WTC11 (cell line): ENCODE measurements around the gene MYH2. TPM values are rescaled to one million over a fixed set of nuclear protein-coding genes. Genes with fewer than 3 reads are reported as not detected.
"Not testable (repeated sequence)": the region's sequence is repeated elsewhere in the genome, so short reads cannot be mapped to it uniquely, and the experiment has no call there.

Experiments
- ATAC-seq: fragments of 200-7000 bp; cut with Tn5 transposase; 2 replicates; pipeline ENCODE4 v1.10.0; 2021; ENCODE audit warnings: mild to moderate bottlenecking, moderate library complexity
- CTCF ChIA-PET: fragments of 300-600 bp; sonication (Branson Sonifier 250); formaldehyde crosslinking; loops from one replicate; lab custom pipeline; 2021; ENCODE audit warnings: antibody characterized with exemption; lab: Charles Lee
- POLR2A ChIA-PET: fragments of 350-600 bp; sonication (Branson Sonifier 250); formaldehyde crosslinking; loops from one replicate; lab custom pipeline; 2021; ENCODE audit warnings: antibody characterized with exemption; lab: Charles Lee
- DNase-seq: peaks from one replicate; pipeline ENCODE4 v3.0.0; 2021; ENCODE audit warnings: low spot score
- H3K27ac Mint-ChIP-seq: 2 replicates; pipeline ENCODE4 v1.8.0; 2021; ENCODE audit warnings: mixed read lengths
- H3K27me3 Mint-ChIP-seq: 2 replicates; pipeline ENCODE4 v1.8.0; 2021; ENCODE audit warnings: low read depth, mild to moderate bottlenecking, moderate library complexity, mixed read lengths
- H3K36me3 Mint-ChIP-seq: 2 replicates; pipeline ENCODE4 v1.8.0; 2021; ENCODE audit warnings: mixed read lengths
- H3K4me1 Mint-ChIP-seq: 2 replicates; pipeline ENCODE4 v1.8.0; 2022; ENCODE audit warnings: mixed read lengths
- H3K4me3 Mint-ChIP-seq: 2 replicates; pipeline ENCODE4 v1.8.0; 2021; ENCODE audit warnings: mild to moderate bottlenecking, moderate library complexity, mixed read lengths
- H3K9me3 Mint-ChIP-seq: 2 replicates; pipeline ENCODE4 v1.8.0; 2021; ENCODE audit warnings: mixed read lengths
- AFF4 ChIP-seq: sonication (generic); formaldehyde crosslinking; IDR thresholded peaks from 2 replicates; pipeline ENCODE4 v1.8.1; 2023; ENCODE audit warnings: mild to moderate bottlenecking, missing genetic modification reagents, borderline replicate concordance
- ESRRA ChIP-seq: sonication (generic); formaldehyde crosslinking; IDR thresholded peaks from 2 replicates; pipeline ENCODE4 v1.8.1; 2022; ENCODE audit warnings: mild to moderate bottlenecking, missing genetic modification reagents, borderline replicate concordance
- ETV6 ChIP-seq: sonication (generic); formaldehyde crosslinking; IDR thresholded peaks from 2 replicates; pipeline ENCODE4 v1.8.1; 2022; ENCODE audit warnings: mild to moderate bottlenecking, missing genetic modification reagents
- IRF1 ChIP-seq: sonication (generic); formaldehyde crosslinking; IDR thresholded peaks from 2 replicates; pipeline ENCODE4 v1.8.0; 2023; ENCODE audit warnings: missing genetic modification reagents
- NR3C1 ChIP-seq: sonication (generic); formaldehyde crosslinking; conservative IDR thresholded peaks from 2 replicates; pipeline ENCODE4 v1.8.1; 2023; ENCODE audit warnings: low read depth, mild to moderate bottlenecking, missing genetic modification reagents
- SMAD3 ChIP-seq: sonication (generic); formaldehyde crosslinking; IDR thresholded peaks from 2 replicates; pipeline ENCODE4 v1.8.0; 2022; ENCODE audit warnings: missing genetic modification reagents, mild to moderate bottlenecking, borderline replicate concordance
- TCF7 ChIP-seq: sonication (generic); formaldehyde crosslinking; IDR thresholded peaks from 2 replicates; pipeline ENCODE4 v1.8.0; 2022; ENCODE audit warnings: mild to moderate bottlenecking, low read depth, missing genetic modification reagents, moderate library complexity
- TEAD1 ChIP-seq: sonication (generic); formaldehyde crosslinking; IDR thresholded peaks from 2 replicates; pipeline ENCODE4 v1.8.0; 2022; ENCODE audit warnings: mild to moderate bottlenecking, missing genetic modification reagents
- ZNF138 ChIP-seq: sonication (generic); formaldehyde crosslinking; conservative IDR thresholded peaks from 2 replicates; pipeline ENCODE4 v1.8.1; 2022; ENCODE audit warnings: mild to moderate bottlenecking, moderate library complexity, missing genetic modification reagents
- ZNF281 ChIP-seq: sonication (generic); formaldehyde crosslinking; IDR thresholded peaks from 2 replicates; pipeline ENCODE4 v1.8.0; 2023; ENCODE audit warnings: mild to moderate bottlenecking, missing genetic modification reagents
- ZNF671 ChIP-seq: fragments of 250-450 bp; sonication (Bioruptor Pico); IDR thresholded peaks from 2 replicates; pipeline ENCODE4 v1.8.0; 2021; ENCODE audit warnings: mild to moderate bottlenecking
- total RNA-seq: library from RNA; stranded (reverse); gene quantifications from 3 replicates; pipeline ENCODE4 v1.2.3, GENCODE V29; 2021
- TF ChIP-seq, protein P1 (sequence below): sonication (generic); formaldehyde crosslinking; IDR thresholded peaks from 2 replicates; pipeline ENCODE4 v1.8.1; 2022; ENCODE audit warnings: missing genetic modification reagents, borderline replicate concordance
- TF ChIP-seq, protein P2 (sequence below): fragments of 200-600 bp; IDR thresholded peaks from 2 replicates; pipeline ENCODE4 v1.8.0; 2022; ENCODE audit warnings: antibody characterized with exemption
- TF ChIP-seq, protein P3 (sequence below): fragments of 250-450 bp; sonication (Bioruptor Pico); IDR thresholded peaks from 2 replicates; pipeline ENCODE4 v1.9.0; 2021; ENCODE audit warnings: mild to moderate bottlenecking
- TF ChIP-seq, protein P4 (sequence below): fragments of 250-450 bp; sonication (Bioruptor Pico); IDR thresholded peaks from 2 replicates; pipeline ENCODE4 v2.1.2; 2022; ENCODE audit warnings: mild to moderate bottlenecking, moderate library complexity

Gene MYH2
- total RNA-seq, 1 experiment from 2014 or later, result 1.5 TPM

- TF ChIP-seq ZNF281 (CRISPR knock-in tag) (no peak), ESRRA (CRISPR knock-in tag) (no peak), AFF4 (CRISPR knock-in tag) (no peak), TCF7 (CRISPR knock-in tag) (no peak), ZNF671 (CRISPR knock-in tag) (no peak), TEAD1 (CRISPR knock-in tag) (no peak), SMAD3 (CRISPR knock-in tag) (no peak), NR3C1 (CRISPR knock-in tag) (no peak)
Measured at GRCh38 chr17:10547351-10547750, 2.1 kb downstream of the MYH2 start (continued).

DNA sequence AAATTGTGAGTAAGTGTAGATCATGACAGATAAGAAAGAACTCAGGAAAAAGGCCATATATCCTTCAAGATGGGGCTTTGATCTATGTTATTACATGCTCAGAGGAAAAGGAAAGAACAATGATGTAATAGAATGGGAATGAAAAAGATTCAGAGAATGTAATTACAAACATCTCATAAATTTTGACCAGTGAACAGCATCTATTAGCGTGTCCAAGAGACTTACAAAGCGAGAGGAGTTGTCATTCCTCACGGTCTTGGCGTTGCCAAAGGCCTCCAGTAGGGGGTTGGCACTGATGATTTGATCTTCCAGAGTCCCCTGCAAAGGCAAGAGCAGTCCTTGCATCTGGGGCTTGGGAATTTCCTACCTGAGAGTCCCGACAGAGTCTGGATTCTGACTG is 6.0 kb downstream of the MYH2 start:
- DNase-seq, POLR2A ChIA-PET, H3K27me3 Mint-ChIP-seq, CTCF ChIA-PET, H3K4me3 Mint-ChIP-seq, H3K27ac Mint-ChIP-seq: not testable (repeated sequence)
- Mint-ChIP-seq H3K36me3 (peaks cover 34% of the 10 kb centered on the region), H3K9me3 (peaks cover 37% of the 10 kb centered on the region), H3K4me1 (peaks cover 18% of the 10 kb centered on the region)
- peak; percentile 88 for ATAC-seq

DNA sequence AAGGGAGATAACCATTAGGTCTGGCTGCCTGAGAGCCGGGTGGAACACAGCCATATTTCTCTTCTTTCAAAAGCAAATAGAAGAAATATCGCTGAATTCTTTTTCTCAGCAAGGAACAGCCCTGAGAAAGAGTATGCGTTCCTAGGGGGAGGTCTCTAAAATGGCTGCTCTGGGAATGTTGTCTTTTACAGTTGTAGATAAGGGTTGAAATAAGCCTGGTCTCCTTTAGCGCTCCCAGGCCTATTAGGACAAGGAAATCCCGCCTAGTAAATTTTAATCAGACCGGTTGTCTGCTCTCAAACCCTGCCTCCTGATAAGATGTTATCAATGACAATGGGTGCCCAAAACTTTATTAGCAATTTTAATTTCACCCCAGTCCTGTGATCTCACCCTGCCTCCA is 8.3 kb downstream of the MYH2 start:
- H3K4me3 Mint-ChIP-seq, POLR2A ChIA-PET, H3K27ac Mint-ChIP-seq, H3K4me1 Mint-ChIP-seq, ATAC-seq, DNase-seq, H3K27me3 Mint-ChIP-seq, CTCF ChIA-PET: not testable (repeated sequence)
- Mint-ChIP-seq H3K36me3 (peaks cover 34% of the 10 kb centered on the region), H3K9me3 (peaks cover 37% of the 10 kb centered on the region)

DNA sequence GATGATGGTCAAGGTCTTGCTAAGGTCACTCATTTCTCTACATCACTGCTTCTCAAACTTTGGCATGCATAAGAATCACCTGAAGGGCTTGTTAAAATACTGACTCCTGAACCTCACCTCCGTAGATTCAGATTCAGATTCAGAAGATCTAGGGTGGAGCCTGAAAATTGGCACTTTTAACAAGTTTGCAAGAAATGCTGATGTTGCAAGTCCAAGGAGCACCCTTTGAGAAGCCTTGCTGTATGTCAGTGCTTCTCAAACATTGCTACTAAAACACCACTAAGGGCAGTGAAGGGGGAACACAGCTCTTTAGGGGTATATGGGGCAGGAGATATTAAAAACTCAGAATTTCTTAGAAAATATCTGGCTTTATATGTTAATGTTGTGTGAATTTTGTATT is 17.4 kb downstream of the MYH2 start:
- no peak for DNase-seq
- POLR2A ChIA-PET, result no interaction called here
- Mint-ChIP-seq H3K27me3 (no peaks in the 10 kb centered on the region; the same call in 1 of the 2 replicates), H3K4me1 (no peaks in the 10 kb centered on the region), H3K9me3 (peaks cover 12% of the 10 kb centered on the region; the same call in 1 of the 2 replicates), H3K36me3 (no peaks in the 10 kb centered on the region; the same call in 1 of the 2 replicates), H3K4me3 (no peak overlapping the region), H3K27ac (no peak overlapping the region)
- CTCF ChIA-PET, result no interaction called here
- ATAC-seq, result no peak
- TF ChIP-seq ZNF138, result no peak
- TF ChIP-seq, protein P1, sequence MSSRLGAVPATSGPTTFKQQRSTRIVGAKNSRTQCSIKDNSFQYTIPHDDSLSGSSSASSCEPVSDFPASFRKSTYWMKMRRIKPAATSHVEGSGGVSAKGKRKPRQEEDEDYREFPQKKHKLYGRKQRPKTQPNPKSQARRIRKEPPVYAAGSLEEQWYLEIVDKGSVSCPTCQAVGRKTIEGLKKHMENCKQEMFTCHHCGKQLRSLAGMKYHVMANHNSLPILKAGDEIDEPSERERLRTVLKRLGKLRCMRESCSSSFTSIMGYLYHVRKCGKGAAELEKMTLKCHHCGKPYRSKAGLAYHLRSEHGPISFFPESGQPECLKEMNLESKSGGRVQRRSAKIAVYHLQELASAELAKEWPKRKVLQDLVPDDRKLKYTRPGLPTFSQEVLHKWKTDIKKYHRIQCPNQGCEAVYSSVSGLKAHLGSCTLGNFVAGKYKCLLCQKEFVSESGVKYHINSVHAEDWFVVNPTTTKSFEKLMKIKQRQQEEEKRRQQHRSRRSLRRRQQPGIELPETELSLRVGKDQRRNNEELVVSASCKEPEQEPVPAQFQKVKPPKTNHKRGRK, result no peak
- no peak for TF ChIP-seq ETV6
- no peak for TF ChIP-seq IRF1
- TF ChIP-seq, protein P2, sequence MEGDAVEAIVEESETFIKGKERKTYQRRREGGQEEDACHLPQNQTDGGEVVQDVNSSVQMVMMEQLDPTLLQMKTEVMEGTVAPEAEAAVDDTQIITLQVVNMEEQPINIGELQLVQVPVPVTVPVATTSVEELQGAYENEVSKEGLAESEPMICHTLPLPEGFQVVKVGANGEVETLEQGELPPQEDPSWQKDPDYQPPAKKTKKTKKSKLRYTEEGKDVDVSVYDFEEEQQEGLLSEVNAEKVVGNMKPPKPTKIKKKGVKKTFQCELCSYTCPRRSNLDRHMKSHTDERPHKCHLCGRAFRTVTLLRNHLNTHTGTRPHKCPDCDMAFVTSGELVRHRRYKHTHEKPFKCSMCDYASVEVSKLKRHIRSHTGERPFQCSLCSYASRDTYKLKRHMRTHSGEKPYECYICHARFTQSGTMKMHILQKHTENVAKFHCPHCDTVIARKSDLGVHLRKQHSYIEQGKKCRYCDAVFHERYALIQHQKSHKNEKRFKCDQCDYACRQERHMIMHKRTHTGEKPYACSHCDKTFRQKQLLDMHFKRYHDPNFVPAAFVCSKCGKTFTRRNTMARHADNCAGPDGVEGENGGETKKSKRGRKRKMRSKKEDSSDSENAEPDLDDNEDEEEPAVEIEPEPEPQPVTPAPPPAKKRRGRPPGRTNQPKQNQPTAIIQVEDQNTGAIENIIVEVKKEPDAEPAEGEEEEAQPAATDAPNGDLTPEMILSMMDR, result no peak
- TF ChIP-seq, protein P3, sequence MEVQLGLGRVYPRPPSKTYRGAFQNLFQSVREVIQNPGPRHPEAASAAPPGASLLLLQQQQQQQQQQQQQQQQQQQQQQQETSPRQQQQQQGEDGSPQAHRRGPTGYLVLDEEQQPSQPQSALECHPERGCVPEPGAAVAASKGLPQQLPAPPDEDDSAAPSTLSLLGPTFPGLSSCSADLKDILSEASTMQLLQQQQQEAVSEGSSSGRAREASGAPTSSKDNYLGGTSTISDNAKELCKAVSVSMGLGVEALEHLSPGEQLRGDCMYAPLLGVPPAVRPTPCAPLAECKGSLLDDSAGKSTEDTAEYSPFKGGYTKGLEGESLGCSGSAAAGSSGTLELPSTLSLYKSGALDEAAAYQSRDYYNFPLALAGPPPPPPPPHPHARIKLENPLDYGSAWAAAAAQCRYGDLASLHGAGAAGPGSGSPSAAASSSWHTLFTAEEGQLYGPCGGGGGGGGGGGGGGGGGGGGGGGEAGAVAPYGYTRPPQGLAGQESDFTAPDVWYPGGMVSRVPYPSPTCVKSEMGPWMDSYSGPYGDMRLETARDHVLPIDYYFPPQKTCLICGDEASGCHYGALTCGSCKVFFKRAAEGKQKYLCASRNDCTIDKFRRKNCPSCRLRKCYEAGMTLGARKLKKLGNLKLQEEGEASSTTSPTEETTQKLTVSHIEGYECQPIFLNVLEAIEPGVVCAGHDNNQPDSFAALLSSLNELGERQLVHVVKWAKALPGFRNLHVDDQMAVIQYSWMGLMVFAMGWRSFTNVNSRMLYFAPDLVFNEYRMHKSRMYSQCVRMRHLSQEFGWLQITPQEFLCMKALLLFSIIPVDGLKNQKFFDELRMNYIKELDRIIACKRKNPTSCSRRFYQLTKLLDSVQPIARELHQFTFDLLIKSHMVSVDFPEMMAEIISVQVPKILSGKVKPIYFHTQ (CRISPR knock-in tag), result no peak
- TF ChIP-seq, protein P4, sequence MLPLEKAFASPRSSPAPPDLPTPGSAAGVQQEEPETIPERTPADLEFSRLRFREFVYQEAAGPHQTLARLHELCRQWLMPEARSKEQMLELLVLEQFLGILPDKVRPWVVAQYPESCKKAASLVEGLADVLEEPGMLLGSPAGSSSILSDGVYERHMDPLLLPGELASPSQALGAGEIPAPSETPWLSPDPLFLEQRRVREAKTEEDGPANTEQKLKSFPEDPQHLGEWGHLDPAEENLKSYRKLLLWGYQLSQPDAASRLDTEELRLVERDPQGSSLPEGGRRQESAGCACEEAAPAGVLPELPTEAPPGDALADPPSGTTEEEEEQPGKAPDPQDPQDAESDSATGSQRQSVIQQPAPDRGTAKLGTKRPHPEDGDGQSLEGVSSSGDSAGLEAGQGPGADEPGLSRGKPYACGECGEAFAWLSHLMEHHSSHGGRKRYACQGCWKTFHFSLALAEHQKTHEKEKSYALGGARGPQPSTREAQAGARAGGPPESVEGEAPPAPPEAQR (CRISPR knock-in tag), result no peak
